Right ventricle myocardium inferior (tissue), 1 donor: ENCODE results near the gene MT1H. TPM values are rescaled to one million over a fixed set of nuclear protein-coding genes. Genes with fewer than 3 reads are reported as not detected.
"Not testable (repeated sequence)": the region's sequence is repeated elsewhere in the genome, so short reads cannot be mapped to it uniquely, and the experiment has no call there.

Experiments
- ATAC-seq: fragments of 200-7000 bp; cut with Tn5 transposase; one replicate; pipeline ENCODE4 v1.9.1; 2020; ENCODE audit warnings: mild to moderate bottlenecking, moderate library complexity
- DNase-seq: peaks from one replicate; pipeline ENCODE4 v3.0.0; 2021; ENCODE audit errors: missing footprints
- intact Hi-C: fragments of 100-400 bp; cut with DNase I; formaldehyde crosslinking; loops from one replicate; pipeline ENCODE4 v1.11.0; 2022
- total RNA-seq: library from RNA; stranded (reverse); fragmentation: NEBNext Ultra II Directional; extraction: Animal tissue kit (Norgen Biotek cat#: 25700); gene quantifications from one replicate; pipeline ENCODE4 v1.2.1, GENCODE V29; 2021
- donor health status: DM: no; HTN: yes; CAD: no; lungs with severe emphysema.

The MT1H gene
- total RNA-seq, 1 donor from 2014 or later: not detected

DNA sequence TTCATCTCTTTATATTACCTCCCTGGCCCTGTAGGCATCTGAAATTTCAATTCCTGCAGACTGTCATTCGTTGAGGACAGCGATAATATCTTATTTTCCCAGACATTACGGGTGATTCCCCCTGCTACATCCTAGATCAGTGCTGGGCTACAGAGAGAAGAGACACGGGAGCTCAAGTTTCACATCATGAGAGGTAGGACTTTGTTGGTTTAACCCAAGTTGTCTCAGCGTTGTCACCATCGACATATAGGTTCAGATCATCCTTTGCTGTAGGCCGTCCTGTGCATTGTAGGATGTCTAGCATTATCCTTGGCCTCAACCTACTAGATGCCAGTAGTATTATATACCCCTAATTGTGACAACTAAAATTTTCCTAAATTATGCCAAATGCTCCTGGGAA, 31.9 kb downstream of the MT1H start:
- ATAC-seq: no peak
- intact Hi-C loops: no loop called here

DNA sequence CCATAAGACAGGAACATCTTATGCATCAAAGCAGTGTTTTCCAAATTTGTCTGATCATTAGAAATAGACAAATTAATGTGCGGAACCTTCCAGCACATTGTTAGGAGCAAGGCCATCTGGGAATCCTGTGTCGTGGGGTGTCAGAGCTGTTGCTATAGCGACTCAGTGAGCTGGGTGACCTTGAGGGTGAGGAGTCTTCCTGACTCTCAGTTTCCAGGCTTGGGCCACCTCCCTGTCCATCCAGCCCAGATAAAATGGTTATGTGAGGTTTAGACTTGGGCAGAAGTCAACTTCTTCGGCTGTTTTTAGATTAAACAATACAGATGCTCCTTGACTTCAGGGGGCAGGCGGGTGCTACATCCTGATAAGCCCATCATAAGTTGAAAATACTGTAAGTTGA, 33.2 kb downstream of the MT1H start:
- DNase-seq (no peak), ATAC-seq (no peak)
- intact Hi-C loops: loop anchor here (1.0 kb wide), 4 partner anchors 30 to 189 kb away; no protein-coding TSS in a partner anchor

More for the DNA sequence above, 31.9 kb downstream of the MT1H start:
- no peak for DNase-seq

DNA sequence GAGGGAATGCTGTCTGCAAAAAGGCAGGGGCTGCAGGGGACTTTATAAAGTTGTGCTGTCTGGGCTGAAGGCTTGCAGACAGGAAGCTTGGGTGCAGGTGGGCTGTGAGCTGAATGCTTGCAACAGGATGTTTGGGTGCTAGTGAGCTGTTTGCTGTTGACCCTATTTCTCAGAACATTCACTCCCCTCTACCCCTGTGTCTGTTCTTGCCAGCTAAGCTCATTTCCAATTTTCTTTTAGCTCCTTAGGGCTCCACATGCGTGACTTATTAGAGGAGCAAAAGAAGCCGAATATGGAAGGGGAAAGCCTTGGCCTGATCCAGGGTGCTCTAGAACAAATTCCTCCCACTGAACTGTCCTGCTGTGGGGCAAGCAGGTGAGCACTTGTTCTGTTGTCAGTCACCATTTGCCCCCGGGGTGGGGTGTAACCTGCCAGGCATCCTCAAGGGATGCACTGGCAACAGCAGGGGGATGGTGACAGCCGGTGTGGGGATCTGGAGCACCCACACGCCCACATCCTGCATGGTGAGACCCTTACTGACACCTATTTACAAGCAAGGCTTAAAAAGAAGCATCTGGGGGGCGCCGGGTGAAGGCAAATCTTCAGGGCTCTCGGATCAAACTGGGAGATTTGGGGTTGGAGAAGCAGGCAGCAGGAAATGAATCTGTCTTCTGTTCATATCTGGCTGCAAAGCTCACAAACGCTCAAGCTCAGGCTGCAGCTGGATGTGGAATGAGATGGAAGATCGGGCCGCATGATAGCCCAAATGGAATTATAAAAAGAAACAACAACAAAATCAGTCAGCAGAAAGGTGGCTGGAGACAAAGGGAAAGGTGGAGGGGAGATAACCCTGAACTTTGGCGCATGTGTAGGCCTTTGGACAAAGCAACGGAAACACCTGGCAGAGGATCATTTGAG, 39.2 kb downstream of the MT1H start:
- intact Hi-C loops: no loop called here
- no peak for DNase-seq
- no peak for ATAC-seq

DNA sequence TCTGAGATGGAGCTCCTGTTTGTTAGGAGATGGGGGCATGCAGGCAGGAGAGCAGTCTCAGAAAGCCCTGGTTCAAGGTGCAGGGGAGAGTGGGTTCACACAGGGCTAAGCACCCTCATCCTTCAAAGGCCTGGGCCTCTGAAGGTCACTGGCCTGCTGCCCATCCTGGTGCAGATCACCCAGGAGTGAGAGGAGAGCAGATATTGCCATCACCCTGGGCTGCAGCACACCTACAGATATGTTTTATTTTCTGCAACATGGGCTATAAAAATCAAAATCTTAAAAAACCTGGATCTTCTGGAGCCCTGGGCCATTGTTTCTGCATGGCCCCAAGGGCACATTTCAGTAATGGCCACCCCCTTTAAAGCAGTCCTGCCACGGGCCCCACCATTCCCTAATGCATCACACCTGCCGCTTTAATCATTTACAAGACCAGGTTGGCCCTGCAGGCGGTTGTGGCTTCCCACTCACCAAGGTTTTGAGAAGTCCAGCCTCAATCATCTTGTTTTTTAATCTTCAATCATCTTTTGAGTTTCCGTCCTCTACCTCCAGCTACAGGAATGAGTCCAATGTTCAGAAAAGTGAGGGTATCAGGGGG, 39.9 kb downstream of the MT1H start:
- DNase-seq (no peak), ATAC-seq (no peak)
- intact Hi-C loops: no loop called here

DNA sequence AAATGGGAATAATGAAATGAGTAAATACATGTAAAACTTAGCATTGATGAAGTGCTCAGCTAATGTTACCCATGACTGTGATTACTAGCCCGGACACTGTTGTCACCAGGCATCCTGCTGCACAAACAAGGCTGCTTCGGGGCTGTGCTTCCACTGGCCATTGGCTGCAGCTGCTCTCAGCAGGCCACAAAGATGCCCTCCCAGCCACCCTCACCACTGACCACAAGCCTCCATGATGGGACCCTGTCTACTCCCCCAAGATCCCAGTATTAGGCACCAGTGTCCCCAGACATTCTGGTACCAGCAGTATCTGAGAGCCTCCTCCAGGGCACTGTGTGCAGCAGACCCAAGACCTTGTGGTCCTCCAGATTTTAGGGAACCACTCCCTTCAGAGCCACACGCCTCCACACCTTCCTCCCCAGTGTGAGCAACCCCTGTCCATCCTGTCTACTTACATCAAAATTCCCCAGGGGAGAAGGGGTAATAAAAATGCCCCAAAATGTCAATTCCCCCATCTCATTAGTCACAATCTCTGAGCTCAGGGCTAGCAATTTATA, 40.6 kb downstream of the MT1H start:
- intact Hi-C loops: no loop called here
- ATAC-seq (no peak), DNase-seq (no peak)

DNA sequence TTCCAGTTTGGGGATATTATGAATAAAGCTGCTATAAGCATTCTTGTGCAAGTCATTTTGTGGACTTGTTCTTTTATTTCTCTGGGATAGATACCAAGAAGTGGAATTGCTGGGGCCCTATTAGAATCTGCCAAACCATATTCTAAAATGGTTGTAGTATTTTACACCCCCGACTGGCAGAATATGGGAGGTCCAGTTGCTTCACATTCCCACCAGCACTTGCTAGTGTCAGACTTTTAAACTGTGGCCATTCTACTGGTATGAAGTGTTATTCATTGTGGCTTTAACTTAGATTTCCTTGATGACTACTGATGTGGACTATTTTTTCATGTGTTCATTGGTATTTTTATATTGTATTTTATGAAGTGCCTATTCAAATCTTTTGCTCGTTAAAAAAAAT, 42.2 kb downstream of the MT1H start:
- no peak for ATAC-seq
- no peak for DNase-seq
- intact Hi-C loops: no loop called here

DNA sequence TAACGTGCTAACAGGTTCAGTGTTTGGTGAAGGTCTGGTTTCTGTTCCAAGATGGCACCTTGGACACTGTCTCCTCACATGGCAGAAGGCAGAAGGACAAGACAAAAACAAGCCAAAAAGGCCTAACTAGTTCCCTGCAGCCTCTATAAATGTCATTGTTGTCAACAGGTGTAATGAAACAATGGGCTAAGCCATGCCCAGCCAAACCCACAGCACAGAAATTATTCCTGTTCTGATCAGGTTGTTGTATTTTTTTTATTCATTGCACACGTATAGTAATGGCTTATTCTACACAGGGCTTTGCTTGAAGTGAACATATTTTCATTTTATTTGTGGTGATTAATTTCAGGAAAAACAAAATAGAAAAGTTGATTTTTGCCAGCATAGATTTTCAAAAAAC, 44.2 kb downstream of the MT1H start:
- intact Hi-C loops: no loop called here
- ATAC-seq (no peak), DNase-seq (no peak)

DNA sequence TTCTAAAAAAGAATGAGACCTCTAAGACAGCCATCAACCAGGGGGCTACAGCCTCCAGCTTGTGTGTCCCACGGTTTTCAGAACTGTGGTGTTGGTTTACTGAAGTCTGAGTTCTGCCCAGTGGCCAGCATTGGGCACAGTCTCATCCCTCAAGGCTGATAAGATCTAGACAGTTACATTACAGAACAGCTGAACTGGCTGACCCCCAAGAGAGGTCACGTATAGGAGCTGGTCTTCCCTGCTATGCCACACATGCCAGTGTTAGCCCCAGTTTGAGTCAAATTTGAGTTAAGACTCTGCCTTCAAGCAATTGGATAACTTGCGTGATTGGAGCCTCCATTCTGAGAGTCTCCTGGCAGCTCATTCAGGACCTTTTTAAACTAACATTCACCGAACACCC, 45.5 kb downstream of the MT1H start:
- no peak for ATAC-seq
- no peak for DNase-seq
- intact Hi-C loops: no loop called here

DNA sequence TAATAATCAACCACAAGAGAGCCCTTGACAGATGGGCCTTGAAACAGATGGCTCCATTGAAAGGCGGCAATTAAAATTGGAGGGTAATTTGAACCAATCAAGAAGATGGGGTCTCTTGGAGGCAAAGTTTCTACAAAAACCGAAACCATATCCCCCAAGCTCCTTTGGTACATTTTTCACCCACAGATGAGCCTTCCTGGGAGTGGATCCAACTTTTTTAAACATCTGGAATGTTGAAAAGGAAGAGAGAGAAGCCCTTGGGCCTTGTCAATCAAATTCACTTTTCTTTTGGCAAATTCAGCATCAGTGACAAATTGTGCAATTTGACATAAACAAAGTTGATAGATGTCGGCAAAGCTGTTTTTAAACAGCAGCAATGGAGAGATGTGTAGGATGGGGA, 47.1 kb downstream of the MT1H start:
- DNase-seq (no peak), ATAC-seq (no peak)
- intact Hi-C loops: no loop called here

DNA sequence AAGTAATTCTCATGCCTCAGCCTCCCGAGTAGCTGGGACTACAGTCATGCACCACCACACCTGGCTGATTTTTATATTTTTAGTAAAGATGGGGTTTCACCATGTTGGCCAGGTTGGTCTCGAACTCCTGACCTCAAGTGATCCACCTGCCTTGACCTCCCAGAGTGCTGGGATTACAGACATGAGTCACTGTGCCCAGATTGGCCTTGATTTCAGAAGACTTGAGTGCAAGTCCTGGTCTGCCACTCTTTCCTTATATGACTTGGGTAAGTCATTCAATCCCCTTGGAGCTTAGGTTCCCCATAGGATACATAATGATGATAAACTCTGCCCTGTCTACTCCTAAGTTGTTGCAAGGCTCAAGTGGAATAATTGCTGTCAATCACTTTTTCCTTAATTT, 47.9 kb downstream of the MT1H start:
- ATAC-seq, intact Hi-C loops: not testable (repeated sequence)

More for the DNA sequence above, 47.9 kb downstream of the MT1H start:
- DNase-seq: not testable (repeated sequence)

Other genes with a start within 250 kb of the MT1H start
- gene AMFR, start 244.3 kb upstream of the MT1H start, total RNA-seq: 68.9 TPM
- gene NUDT21, start 218.5 kb upstream of the MT1H start, total RNA-seq: 61.9 TPM
- gene OGFOD1, start 218.3 kb upstream of the MT1H start, total RNA-seq: 30.6 TPM
- 37.7 TPM for gene BBS2, start 149.8 kb upstream of the MT1H start, total RNA-seq
- gene MT4, start 104.7 kb upstream of the MT1H start, total RNA-seq: not detected
- 5.9 TPM for gene MT3, start 80.3 kb upstream of the MT1H start, total RNA-seq
- 95.2 TPM for gene MT2A, start 61.2 kb upstream of the MT1H start, total RNA-seq
- 136 TPM for gene MT1E, start 44.0 kb upstream of the MT1H start, total RNA-seq
- gene MT1M, start 37.2 kb upstream of the MT1H start, total RNA-seq: 6.7 TPM
- gene MT1A, start 31.1 kb upstream of the MT1H start, total RNA-seq: 2.9 TPM
- gene MT1B, start 17.9 kb upstream of the MT1H start, total RNA-seq: not detected
- 2.2 TPM for gene MT1F, start 11.9 kb upstream of the MT1H start, total RNA-seq
- gene MT1G, start 1.7 kb upstream of the MT1H start, total RNA-seq: not detected
- gene MT1X, start 12.7 kb downstream of the MT1H start, total RNA-seq: 108 TPM
- 25.7 TPM for gene NUP93, start 60.3 kb downstream of the MT1H start, total RNA-seq
- not detected for gene SLC12A3, start 195.4 kb downstream of the MT1H start, total RNA-seq